HepG2 (cell line): ENCODE measurements around the gene CDT1. TPM values are rescaled to one million over a fixed set of nuclear protein-coding genes. Genes with fewer than 3 reads are reported as not detected.
A peak's percentile ranks its signal among the peaks of the same experiment; 100 is the strongest.

Source experiments
- FIP1L1 ChIP-seq: fragments of 200-400 bp; formaldehyde crosslinking; IDR thresholded peaks from 2 replicates; pipeline ENCODE4 v1.6.1; 2018; ENCODE audit warnings: low read depth, mild to moderate bottlenecking, low read length, moderate library complexity, borderline replicate concordance; ENCODE audit not compliant: insufficient read depth
- HMG20A ChIP-seq: IDR thresholded peaks from 2 replicates; pipeline ENCODE4 v1.6.1; 2016; ENCODE audit warnings: borderline replicate concordance
- IRX3 ChIP-seq: sonication (generic); formaldehyde crosslinking; IDR thresholded peaks from 2 replicates; pipeline ENCODE4 v1.8.1; 2023; ENCODE audit warnings: mild to moderate bottlenecking, low read depth, missing genetic modification reagents, borderline replicate concordance
- MAFG ChIP-seq: sonication (generic); formaldehyde crosslinking; IDR thresholded peaks from 2 replicates; pipeline ENCODE4 v1.5.1; 2020; ENCODE audit warnings: mild to moderate bottlenecking, missing genetic modification reagents
- MIER3 ChIP-seq: IDR thresholded peaks from 2 replicates; pipeline ENCODE4 v1.6.1; 2016; ENCODE audit warnings: missing compliant biosample characterization, borderline replicate concordance
- MXD4 ChIP-seq: IDR thresholded peaks from 2 replicates; pipeline ENCODE4 v1.6.1; 2016; ENCODE audit warnings: mild to moderate bottlenecking, missing biosample characterization, missing genetic modification reagents
- PCBP1 ChIP-seq: fragments of 200-400 bp; formaldehyde crosslinking; IDR thresholded peaks from 2 replicates; pipeline ENCODE4 v1.6.1; 2017; ENCODE audit warnings: mild to moderate bottlenecking, low read depth, low read length, borderline replicate concordance
- PHB2 ChIP-seq: fragments of 450-650 bp; IDR thresholded peaks from 2 replicates; pipeline ENCODE4 v1.6.1; 2018; ENCODE audit not compliant: partially characterized antibody
- PLRG1 ChIP-seq: fragments of 450-650 bp; conservative IDR thresholded peaks from 2 replicates; pipeline ENCODE4 v1.6.1; 2016
- PPARG ChIP-seq: conservative IDR thresholded peaks from 2 replicates; pipeline ENCODE4 v1.6.1; 2016; ENCODE audit warnings: missing biosample characterization, missing genetic modification reagents
- RFX3 ChIP-seq: IDR thresholded peaks from 2 replicates; pipeline ENCODE4 v1.6.1; 2016; ENCODE audit warnings: missing biosample characterization, missing genetic modification reagents
- SP5 ChIP-seq: IDR thresholded peaks from 2 replicates; pipeline ENCODE4 v1.6.1; 2016; ENCODE audit warnings: low read depth, borderline replicate concordance
- ZBTB38 ChIP-seq: sonication (generic); formaldehyde crosslinking; IDR thresholded peaks from 2 replicates; pipeline ENCODE4 v1.5.1; 2020; ENCODE audit warnings: mild to moderate bottlenecking, missing genetic modification reagents
- ZNF44 ChIP-seq: sonication (generic); formaldehyde crosslinking; IDR thresholded peaks from 2 replicates; pipeline ENCODE4 v1.5.1; 2020; ENCODE audit warnings: mild to moderate bottlenecking, missing genetic modification reagents
- ZNF570 ChIP-seq: sonication (generic); formaldehyde crosslinking; IDR thresholded peaks from 2 replicates; pipeline ENCODE4 v1.4.0; 2020; ENCODE audit warnings: mild to moderate bottlenecking, missing genetic modification reagents, borderline replicate concordance
- ZNF766 ChIP-seq: sonication (generic); formaldehyde crosslinking; IDR thresholded peaks from 2 replicates; pipeline ENCODE4 v1.5.0; 2020; ENCODE audit warnings: missing genetic modification reagents, borderline replicate concordance
- polyA plus RNA-seq, 8 experiments: library from polyadenylated mRNA; depleted of rRNA in 3 of 8; stranded (reverse) in 7 of 8; unstranded in 1 of 8; fragments of >200 nt; fragmentation: Illumina TruSeq in 4 of 8; extraction: Trizol in 4 of 8; gene quantifications; 2 replicates each; pipeline versions ENCODE4 v1.2.1 to v1.2.3, GENCODE V29; 2011 to 2016; ENCODE audit warnings: low read depth in 4 of 8, missing spikeins in 1 of 8, mixed read lengths in 1 of 8; ENCODE audit not compliant: insufficient read depth in 1 of 8
- total RNA-seq, 5 experiments: library from RNA; depleted of rRNA; stranded (reverse); fragments of >200 nt; fragmentation: Illumina TruSeq; extraction: Trizol; gene quantifications; 2 replicates each; pipeline ENCODE4 v1.2.3, GENCODE V29; 2016; ENCODE audit warnings: low read depth in 1 of 5
- TF ChIP-seq, protein P1 (sequence below), 2 experiments: fragments of 450-650 bp in 1 of 2; sonication (generic) in 1 of 2; formaldehyde crosslinking; IDR thresholded peaks; 2 replicates each; pipeline versions ENCODE4 v1.5.0 to v1.8.0; 2020 to 2022; ENCODE audit warnings: mild to moderate bottlenecking in 1 of 2, missing genetic modification reagents in 1 of 2
- TF ChIP-seq, protein P2 (sequence below): sonication (generic); formaldehyde crosslinking; IDR thresholded peaks from 2 replicates; pipeline ENCODE4 v1.5.0; 2020; ENCODE audit warnings: missing genetic modification reagents, mild to moderate bottlenecking, borderline replicate concordance
- TF ChIP-seq, protein P3 (sequence below): IDR thresholded peaks from 2 replicates; pipeline ENCODE4 v1.6.1; 2016; ENCODE audit warnings: missing biosample characterization, missing genetic modification reagents, low read depth
- TF ChIP-seq, protein P4 (sequence below): sonication (generic); formaldehyde crosslinking; IDR thresholded peaks from 2 replicates; pipeline ENCODE4 v1.9.0; 2021; ENCODE audit warnings: mild to moderate bottlenecking, missing genetic modification reagents

The CDT1 gene
- total and polyA plus RNA-seq, 2 of the 13 experiments (the other 11 are each of a cell fraction or from before 2014, with no cell fraction given) = 23.1 to 23.8 TPM

DNA sequence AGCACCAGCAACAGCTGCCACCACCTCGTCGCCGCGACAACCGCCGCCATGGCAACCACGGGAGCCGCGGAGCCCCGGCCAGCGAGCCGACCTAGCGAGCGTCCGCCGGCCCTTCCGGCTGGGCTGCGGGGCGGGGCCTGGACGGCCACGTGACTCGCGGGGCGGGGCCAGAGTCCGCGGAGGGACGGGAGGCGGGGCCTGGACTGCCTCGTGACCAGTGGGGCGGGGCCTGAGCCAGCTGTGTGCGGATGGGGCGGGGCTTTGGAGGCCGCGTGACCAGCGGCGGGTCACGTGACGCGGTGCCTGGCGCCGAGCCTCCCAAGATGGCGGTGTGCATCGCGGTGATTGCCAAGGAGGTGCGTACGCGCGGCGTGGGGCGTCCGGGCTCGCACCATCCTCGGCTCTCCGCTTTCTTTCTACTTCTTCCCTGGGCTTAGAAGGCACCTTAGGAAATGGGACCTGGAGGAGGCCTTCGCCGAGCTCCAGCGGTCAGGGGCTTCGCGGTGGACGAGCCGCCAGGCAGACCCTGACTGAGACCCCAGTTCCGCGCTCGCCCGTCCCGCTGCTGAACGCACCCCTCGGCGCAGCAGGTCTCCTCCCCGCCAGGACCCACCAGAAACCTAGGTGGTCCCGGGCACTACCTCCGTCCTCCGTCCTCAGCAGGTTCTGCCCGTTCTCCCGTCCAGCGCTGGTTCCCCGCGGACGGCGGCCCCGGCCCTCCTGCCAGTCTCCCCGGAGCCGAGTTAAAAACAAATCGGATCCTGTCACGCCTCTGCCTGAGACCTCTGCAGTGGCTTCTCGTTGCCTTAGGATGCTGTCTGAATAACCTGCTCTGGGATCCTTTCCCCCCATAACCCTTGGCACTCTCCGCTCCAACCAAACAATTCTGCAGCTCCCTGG lies 53.5 kb downstream of the CDT1 start, which contains the start of the genes GALNS and TRAPPC2L (continued):
- TF ChIP-seq, protein P1, sequence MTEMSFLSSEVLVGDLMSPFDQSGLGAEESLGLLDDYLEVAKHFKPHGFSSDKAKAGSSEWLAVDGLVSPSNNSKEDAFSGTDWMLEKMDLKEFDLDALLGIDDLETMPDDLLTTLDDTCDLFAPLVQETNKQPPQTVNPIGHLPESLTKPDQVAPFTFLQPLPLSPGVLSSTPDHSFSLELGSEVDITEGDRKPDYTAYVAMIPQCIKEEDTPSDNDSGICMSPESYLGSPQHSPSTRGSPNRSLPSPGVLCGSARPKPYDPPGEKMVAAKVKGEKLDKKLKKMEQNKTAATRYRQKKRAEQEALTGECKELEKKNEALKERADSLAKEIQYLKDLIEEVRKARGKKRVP (CRISPR knock-in tag; IDR thresholded peaks at IDR 0.05) = peak in 1 of 2 experiments; percentile 39; a peak in 1 of 4 replicates
- TF ChIP-seq ZNF766 (CRISPR knock-in tag) (no peak), PCBP1 (0 out of 2 replicates have a peak, but pooled peaks have one; percentile 28), SP5 (CRISPR knock-in tag) (peak; percentile 86), PPARG (CRISPR knock-in tag) (no peak), RFX3 (CRISPR knock-in tag) (peak; percentile 83), PHB2 (no peak), PLRG1 (no peak), IRX3 (CRISPR knock-in tag) (no peak), FIP1L1 (no peak), MAFG (CRISPR knock-in tag) (no peak), ZNF570 (0 out of 2 replicates have a peak, but pooled peaks have one; percentile 38), ZNF44 (CRISPR knock-in tag) (no peak), HMG20A (CRISPR knock-in tag) (no peak), ZBTB38 (CRISPR knock-in tag) (peak; percentile 83), MXD4 (CRISPR knock-in tag) (peak; percentile 72; the same call in 1 of the 2 replicates), MIER3 (no peak; the same call in 1 of the 2 replicates)
- TF ChIP-seq, protein P2, sequence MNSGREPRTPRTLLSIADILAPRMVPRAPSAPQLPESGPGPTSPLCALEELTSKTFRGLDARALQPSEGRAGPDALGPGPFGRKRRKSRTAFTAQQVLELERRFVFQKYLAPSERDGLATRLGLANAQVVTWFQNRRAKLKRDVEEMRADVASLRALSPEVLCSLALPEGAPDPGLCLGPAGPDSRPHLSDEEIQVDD (CRISPR knock-in tag) = no peak
- TF ChIP-seq, protein P3, sequence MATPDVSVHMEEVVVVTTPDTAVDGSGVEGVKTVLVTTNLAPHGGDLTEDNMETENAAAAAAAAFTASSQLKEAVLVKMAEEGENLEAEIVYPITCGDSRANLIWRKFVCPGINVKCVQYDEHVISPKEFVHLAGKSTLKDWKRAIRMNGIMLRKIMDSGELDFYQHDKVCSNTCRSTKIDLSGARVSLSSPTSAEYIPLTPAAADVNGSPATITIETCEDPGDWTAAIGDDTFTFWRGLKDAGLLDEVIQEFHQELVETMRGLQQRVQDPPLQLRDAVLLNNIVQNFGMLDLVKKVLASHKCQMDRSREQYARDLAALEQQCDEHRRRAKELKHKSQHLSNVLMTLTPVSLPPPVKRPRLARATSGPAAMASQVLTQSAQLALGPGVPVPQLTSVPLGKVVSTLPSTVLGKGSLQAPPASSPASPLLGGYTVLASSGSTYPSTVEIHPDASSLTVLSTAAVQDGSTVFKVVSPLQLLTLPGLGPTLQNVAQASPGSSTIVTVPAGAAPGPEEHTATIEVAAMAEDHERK (CRISPR knock-in tag) = peak; percentile 60; the same call in 1 of the 2 replicates
- TF ChIP-seq, protein P4, sequence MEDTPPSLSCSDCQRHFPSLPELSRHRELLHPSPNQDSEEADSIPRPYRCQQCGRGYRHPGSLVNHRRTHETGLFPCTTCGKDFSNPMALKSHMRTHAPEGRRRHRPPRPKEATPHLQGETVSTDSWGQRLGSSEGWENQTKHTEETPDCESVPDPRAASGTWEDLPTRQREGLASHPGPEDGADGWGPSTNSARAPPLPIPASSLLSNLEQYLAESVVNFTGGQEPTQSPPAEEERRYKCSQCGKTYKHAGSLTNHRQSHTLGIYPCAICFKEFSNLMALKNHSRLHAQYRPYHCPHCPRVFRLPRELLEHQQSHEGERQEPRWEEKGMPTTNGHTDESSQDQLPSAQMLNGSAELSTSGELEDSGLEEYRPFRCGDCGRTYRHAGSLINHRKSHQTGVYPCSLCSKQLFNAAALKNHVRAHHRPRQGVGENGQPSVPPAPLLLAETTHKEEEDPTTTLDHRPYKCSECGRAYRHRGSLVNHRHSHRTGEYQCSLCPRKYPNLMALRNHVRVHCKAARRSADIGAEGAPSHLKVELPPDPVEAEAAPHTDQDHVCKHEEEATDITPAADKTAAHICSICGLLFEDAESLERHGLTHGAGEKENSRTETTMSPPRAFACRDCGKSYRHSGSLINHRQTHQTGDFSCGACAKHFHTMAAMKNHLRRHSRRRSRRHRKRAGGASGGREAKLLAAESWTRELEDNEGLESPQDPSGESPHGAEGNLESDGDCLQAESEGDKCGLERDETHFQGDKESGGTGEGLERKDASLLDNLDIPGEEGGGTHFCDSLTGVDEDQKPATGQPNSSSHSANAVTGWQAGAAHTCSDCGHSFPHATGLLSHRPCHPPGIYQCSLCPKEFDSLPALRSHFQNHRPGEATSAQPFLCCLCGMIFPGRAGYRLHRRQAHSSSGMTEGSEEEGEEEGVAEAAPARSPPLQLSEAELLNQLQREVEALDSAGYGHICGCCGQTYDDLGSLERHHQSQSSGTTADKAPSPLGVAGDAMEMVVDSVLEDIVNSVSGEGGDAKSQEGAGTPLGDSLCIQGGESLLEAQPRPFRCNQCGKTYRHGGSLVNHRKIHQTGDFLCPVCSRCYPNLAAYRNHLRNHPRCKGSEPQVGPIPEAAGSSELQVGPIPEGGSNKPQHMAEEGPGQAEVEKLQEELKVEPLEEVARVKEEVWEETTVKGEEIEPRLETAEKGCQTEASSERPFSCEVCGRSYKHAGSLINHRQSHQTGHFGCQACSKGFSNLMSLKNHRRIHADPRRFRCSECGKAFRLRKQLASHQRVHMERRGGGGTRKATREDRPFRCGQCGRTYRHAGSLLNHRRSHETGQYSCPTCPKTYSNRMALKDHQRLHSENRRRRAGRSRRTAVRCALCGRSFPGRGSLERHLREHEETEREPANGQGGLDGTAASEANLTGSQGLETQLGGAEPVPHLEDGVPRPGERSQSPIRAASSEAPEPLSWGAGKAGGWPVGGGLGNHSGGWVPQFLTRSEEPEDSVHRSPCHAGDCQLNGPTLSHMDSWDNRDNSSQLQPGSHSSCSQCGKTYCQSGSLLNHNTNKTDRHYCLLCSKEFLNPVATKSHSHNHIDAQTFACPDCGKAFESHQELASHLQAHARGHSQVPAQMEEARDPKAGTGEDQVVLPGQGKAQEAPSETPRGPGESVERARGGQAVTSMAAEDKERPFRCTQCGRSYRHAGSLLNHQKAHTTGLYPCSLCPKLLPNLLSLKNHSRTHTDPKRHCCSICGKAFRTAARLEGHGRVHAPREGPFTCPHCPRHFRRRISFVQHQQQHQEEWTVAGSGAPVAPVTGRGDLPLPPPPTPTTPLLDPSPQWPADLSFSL (CRISPR knock-in tag) = no peak
